ENCODE measurements around the gene AASDH. TPM values are rescaled to one million over a fixed set of nuclear protein-coding genes. Genes with fewer than 3 reads are reported as not detected.

AASDH gene
- total and polyA plus RNA-seq, 2 donors (not counting 1 experiment from before 2014, with no cell fraction given), result 6.9 to 15.2 TPM

DNA sequence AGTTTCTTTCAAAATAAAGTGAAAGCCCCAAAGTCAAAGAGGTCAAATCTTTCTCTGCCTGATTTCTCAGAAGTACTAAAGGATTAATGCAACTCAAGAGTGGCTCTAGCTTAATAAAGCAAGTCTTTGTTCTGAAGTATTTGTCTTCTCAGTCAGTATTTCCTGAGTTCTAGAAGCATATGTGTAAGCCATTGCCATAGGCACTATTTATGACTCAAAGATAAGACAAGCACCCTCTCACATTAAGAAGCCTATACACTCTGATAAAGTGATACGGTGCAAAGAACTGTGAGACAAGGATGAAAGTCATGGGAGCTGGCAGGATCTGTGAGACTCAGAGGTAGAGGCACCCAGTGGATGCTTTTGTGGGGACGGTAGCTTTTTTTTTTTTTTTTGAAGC is 60.9 kb downstream of the AASDH start:
- H3K4me3 ChIP-seq (ENCODE audit: control extremely low read depth in 1 of 5, extremely low read depth in 1 of 5, insufficient read depth in 1 of 5, low read depth in 2 of 5, low read length in 4 of 5), result no peak overlapping the region
- H3K4me2 ChIP-seq (replicated peaks; ENCODE audit: low read depth, low read length, poor library complexity, severe bottlenecking), result no peak overlapping the region
- intact Hi-C loops (cut with micrococcal nuclease), result no loop called here
- TF ChIP-seq, protein P1, sequence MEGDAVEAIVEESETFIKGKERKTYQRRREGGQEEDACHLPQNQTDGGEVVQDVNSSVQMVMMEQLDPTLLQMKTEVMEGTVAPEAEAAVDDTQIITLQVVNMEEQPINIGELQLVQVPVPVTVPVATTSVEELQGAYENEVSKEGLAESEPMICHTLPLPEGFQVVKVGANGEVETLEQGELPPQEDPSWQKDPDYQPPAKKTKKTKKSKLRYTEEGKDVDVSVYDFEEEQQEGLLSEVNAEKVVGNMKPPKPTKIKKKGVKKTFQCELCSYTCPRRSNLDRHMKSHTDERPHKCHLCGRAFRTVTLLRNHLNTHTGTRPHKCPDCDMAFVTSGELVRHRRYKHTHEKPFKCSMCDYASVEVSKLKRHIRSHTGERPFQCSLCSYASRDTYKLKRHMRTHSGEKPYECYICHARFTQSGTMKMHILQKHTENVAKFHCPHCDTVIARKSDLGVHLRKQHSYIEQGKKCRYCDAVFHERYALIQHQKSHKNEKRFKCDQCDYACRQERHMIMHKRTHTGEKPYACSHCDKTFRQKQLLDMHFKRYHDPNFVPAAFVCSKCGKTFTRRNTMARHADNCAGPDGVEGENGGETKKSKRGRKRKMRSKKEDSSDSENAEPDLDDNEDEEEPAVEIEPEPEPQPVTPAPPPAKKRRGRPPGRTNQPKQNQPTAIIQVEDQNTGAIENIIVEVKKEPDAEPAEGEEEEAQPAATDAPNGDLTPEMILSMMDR (IDR thresholded peaks at IDR 0.05), result no peak
- no peak for TF ChIP-seq EZH2 (IDR thresholded peaks at IDR 0.05; ENCODE audit: borderline replicate concordance, insufficient read depth, low read depth, low read length, poor library complexity, severe bottlenecking)
- no peak overlapping the region for H2AFZ ChIP-seq (ENCODE audit: insufficient read depth, low read depth, low read length, poor library complexity, severe bottlenecking)
- H3K79me2 ChIP-seq (ENCODE audit: control insufficient read depth, insufficient read depth, low read length), result no peaks in the 10 kb centered on the region
- ATAC-seq (ENCODE audit: low read depth) (no peak), DNase-seq (no peak)
- H4K20me1 ChIP-seq (ENCODE audit: control insufficient read depth, insufficient read depth, low read length, poor library complexity, severe bottlenecking), result no peaks in the 10 kb centered on the region
- ChIA-PET POLR2A (no interaction called here), CTCF (no interaction called here)
- H3K27me3 Mint-ChIP-seq, result no peaks in the 10 kb centered on the region
- H3K27ac Mint-ChIP-seq, result no peak overlapping the region
- no peak overlapping the region for H3K4me3 Mint-ChIP-seq
- no peaks in the 10 kb centered on the region for H3K27me3 ChIP-seq (replicated peaks in 1 of 4; ENCODE audit: control extremely low read depth in 1 of 4, control insufficient read depth in 3 of 4, insufficient read depth in 4 of 4, low read length in 3 of 4)
- no peaks in the 10 kb centered on the region for H3K4me1 ChIP-seq (ENCODE audit: control insufficient read depth in 2 of 2, insufficient read depth in 2 of 2, low read length in 2 of 2)
- H3K9me3 Mint-ChIP-seq (ENCODE audit: insufficient read depth), result no peaks in the 10 kb centered on the region
- no peaks in the 10 kb centered on the region for H3K9me3 ChIP-seq (ENCODE audit: control extremely low read depth in 1 of 3, control insufficient read depth in 2 of 3, insufficient read depth in 1 of 3, low read length in 2 of 3)
- H3K27ac ChIP-seq (ENCODE audit: low read length in 2 of 2), result no peak overlapping the region
- WGBS (ENCODE audit: insufficient coverage), result 100% methylated on average over 1 of the region's 2 CpGs
- H3K36me3 ChIP-seq (replicated peaks in 1 of 2; ENCODE audit: control extremely low read depth in 1 of 2, control insufficient read depth in 1 of 2, extremely low read depth in 1 of 2, insufficient read depth in 2 of 2, low read length in 1 of 2), result no peaks in the 10 kb centered on the region
- H3K9ac ChIP-seq (ENCODE audit: low read length), result no peak overlapping the region
- H3K4me1 Mint-ChIP-seq, result no peaks in the 10 kb centered on the region

DNA sequence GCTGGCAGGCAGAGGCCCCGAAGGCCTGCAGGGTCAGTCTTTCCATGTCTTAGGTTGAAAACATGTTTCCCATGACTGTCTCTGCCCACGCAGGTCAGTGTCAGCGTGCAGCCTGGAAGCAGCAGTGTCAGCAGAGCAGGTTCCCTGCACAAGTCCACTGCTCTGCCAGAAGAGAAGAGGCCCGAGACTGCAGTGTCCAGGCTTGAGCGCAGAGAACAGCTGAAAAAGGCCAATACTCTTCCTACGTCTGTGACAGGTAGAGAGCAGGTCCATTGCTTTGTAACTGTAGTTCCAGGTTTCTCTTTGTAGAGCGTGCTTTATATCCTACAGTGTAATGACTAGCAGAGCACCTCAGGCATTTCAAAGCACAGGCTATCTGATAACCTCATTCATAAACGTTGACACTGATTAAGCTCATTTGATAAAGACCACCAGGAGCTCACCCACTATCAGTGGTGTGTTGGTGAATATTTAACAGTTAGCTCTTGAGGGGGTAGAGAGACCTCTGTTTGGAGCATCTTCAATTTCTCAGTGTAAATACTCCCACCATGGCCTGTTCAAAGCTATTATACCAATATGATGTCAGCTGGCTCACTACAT is 63.2 kb downstream of the AASDH start:
- Mint-ChIP-seq H3K27me3 (no peaks in the 10 kb centered on the region), H3K27ac (no peak overlapping the region), H3K4me3 (no peak overlapping the region), H3K9me3 (ENCODE audit: insufficient read depth) (no peaks in the 10 kb centered on the region), H3K4me1 (no peaks in the 10 kb centered on the region)
- H4K20me1 ChIP-seq (ENCODE audit: control insufficient read depth, insufficient read depth, low read length, poor library complexity, severe bottlenecking), result no peaks in the 10 kb centered on the region
- ATAC-seq (ENCODE audit: low read depth), result no peak
- 96% methylated on average over 6 of the region's 8 CpGs for WGBS (ENCODE audit: insufficient coverage)
- intact Hi-C loops (cut with micrococcal nuclease), result no loop called here
- H3K4me2 ChIP-seq (replicated peaks; ENCODE audit: low read depth, low read length, poor library complexity, severe bottlenecking), result no peak overlapping the region
- no peaks in the 10 kb centered on the region for H3K36me3 ChIP-seq (replicated peaks in 1 of 2; ENCODE audit: control extremely low read depth in 1 of 2, control insufficient read depth in 1 of 2, extremely low read depth in 1 of 2, insufficient read depth in 2 of 2, low read length in 1 of 2)
- CTCF ChIA-PET, result no interaction called here
- DNase-seq, result no peak
- H3K9ac ChIP-seq (ENCODE audit: low read length), result no peak overlapping the region
- TF ChIP-seq EZH2 (IDR thresholded peaks at IDR 0.05; ENCODE audit: borderline replicate concordance, insufficient read depth, low read depth, low read length, poor library complexity, severe bottlenecking), result no peak
- TF ChIP-seq, protein P1 (IDR thresholded peaks at IDR 0.05), result no peak
- H2AFZ ChIP-seq (ENCODE audit: insufficient read depth, low read depth, low read length, poor library complexity, severe bottlenecking), result no peak overlapping the region
- H3K27ac ChIP-seq (ENCODE audit: low read length in 2 of 2), result no peak overlapping the region
- H3K4me3 ChIP-seq (ENCODE audit: control extremely low read depth in 1 of 5, extremely low read depth in 1 of 5, insufficient read depth in 1 of 5, low read depth in 2 of 5, low read length in 4 of 5), result no peak overlapping the region
- no peaks in the 10 kb centered on the region for H3K9me3 ChIP-seq (ENCODE audit: control extremely low read depth in 1 of 3, control insufficient read depth in 2 of 3, insufficient read depth in 1 of 3, low read length in 2 of 3)
- H3K4me1 ChIP-seq (ENCODE audit: control insufficient read depth in 2 of 2, insufficient read depth in 2 of 2, low read length in 2 of 2), result no peaks in the 10 kb centered on the region
- H3K27me3 ChIP-seq (replicated peaks in 1 of 4; ENCODE audit: control extremely low read depth in 1 of 4, control insufficient read depth in 3 of 4, insufficient read depth in 4 of 4, low read length in 3 of 4), result no peaks in the 10 kb centered on the region
- no peaks in the 10 kb centered on the region for H3K79me2 ChIP-seq (ENCODE audit: control insufficient read depth, insufficient read depth, low read length)
- POLR2A ChIA-PET, result no interaction called here

All from B cell (primary cell).